ENCODE data around the gene CFTR.
A peak's percentile ranks its signal among the peaks of the same experiment; 100 is the strongest.

CFTR gene

DNA sequence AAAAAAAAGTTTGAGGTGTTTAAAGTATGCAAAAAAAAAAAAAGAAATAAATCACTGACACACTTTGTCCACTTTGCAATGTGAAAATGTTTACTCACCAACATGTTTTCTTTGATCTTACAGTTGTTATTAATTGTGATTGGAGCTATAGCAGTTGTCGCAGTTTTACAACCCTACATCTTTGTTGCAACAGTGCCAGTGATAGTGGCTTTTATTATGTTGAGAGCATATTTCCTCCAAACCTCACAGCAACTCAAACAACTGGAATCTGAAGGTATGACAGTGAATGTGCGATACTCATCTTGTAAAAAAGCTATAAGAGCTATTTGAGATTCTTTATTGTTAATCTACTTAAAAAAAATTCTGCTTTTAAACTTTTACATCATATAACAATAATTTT is 130.6 kb downstream of the CFTR start:
- DNase-seq (ENCODE audit: low read depth), result no peak
- no peak overlapping the region for H3K4me3 ChIP-seq (ENCODE audit: low read depth, low read length)
- TF ChIP-seq, protein P1, sequence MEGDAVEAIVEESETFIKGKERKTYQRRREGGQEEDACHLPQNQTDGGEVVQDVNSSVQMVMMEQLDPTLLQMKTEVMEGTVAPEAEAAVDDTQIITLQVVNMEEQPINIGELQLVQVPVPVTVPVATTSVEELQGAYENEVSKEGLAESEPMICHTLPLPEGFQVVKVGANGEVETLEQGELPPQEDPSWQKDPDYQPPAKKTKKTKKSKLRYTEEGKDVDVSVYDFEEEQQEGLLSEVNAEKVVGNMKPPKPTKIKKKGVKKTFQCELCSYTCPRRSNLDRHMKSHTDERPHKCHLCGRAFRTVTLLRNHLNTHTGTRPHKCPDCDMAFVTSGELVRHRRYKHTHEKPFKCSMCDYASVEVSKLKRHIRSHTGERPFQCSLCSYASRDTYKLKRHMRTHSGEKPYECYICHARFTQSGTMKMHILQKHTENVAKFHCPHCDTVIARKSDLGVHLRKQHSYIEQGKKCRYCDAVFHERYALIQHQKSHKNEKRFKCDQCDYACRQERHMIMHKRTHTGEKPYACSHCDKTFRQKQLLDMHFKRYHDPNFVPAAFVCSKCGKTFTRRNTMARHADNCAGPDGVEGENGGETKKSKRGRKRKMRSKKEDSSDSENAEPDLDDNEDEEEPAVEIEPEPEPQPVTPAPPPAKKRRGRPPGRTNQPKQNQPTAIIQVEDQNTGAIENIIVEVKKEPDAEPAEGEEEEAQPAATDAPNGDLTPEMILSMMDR (IDR thresholded peaks at IDR 0.05; ENCODE audit: control insufficient read depth, extremely low read depth, insufficient read depth), result no peak

DNA sequence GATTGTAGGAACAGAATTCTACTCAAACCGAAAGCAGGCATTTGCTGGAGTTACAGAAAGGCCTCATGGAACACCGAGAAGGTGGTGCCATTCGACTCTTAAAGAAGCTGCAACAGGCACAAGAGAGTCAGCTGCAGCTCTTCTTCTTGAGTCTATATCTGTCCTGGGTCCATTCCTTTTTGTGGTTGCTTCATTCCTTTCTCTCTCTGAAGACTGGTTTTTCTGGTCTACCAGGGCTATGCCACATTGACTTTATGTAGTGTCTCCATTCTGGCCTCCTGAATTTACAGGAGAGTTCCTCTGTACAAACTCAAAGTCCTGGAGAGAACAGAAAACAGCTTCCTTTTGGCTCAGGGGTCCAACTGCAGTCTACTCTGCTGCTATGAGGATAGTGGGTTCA is 132.8 kb downstream of the CFTR start:
- no peak for DNase-seq (ENCODE audit: low read depth)
- no peak overlapping the region for H3K4me3 ChIP-seq (ENCODE audit: low read depth, low read length)
- TF ChIP-seq, protein P1 (IDR thresholded peaks at IDR 0.05; ENCODE audit: control insufficient read depth, extremely low read depth, insufficient read depth), result no peak

DNA sequence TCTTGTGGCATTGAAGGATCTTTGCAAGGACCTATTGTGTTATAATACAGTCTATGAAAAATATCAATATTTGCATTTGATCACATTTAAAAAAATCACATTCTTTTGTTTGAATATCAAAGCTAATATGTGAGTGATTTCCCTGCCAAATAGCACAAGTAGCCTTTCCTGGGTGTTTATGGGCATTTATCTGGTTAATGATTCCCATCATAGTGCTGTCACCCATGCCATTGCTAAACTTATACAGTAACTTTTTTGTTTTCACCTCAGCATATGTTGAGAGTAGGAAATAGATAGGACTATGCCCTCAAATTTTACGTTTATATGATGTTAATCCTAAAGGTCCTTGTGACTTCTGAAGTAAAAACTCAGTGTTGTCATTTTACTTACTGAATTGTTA is 136.9 kb downstream of the CFTR start:
- TF ChIP-seq, protein P1 (IDR thresholded peaks at IDR 0.05; ENCODE audit: control insufficient read depth, extremely low read depth, insufficient read depth), result no peak
- no peak overlapping the region for H3K4me3 ChIP-seq (ENCODE audit: low read depth, low read length)
- DNase-seq (ENCODE audit: low read depth), result no peak

DNA sequence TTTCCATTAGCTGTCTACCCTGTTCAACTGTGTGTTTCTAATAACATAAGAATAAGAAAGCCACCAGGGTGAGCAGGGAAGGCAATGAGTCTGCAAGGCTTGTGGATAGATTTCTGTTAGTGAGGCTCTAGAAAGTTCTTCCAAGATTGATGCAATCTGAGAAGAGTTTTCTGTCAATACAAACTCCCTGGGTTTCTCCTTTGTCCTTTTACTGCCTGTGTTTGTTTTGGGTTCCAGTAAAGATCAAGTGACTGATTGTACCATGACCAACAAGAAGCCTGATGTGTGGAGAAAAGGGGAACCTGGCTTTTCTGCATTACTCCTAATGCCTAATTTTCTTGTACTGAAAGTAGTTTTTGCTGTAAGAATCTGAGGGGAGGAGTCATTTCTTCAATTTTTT is 139.9 kb downstream of the CFTR start:
- TF ChIP-seq, protein P1 (IDR thresholded peaks at IDR 0.05; ENCODE audit: control insufficient read depth, extremely low read depth, insufficient read depth), result no peak
- peak; percentile 56 for DNase-seq (ENCODE audit: low read depth)
- H3K4me3 ChIP-seq (ENCODE audit: low read depth, low read length), result no peak overlapping the region

DNA sequence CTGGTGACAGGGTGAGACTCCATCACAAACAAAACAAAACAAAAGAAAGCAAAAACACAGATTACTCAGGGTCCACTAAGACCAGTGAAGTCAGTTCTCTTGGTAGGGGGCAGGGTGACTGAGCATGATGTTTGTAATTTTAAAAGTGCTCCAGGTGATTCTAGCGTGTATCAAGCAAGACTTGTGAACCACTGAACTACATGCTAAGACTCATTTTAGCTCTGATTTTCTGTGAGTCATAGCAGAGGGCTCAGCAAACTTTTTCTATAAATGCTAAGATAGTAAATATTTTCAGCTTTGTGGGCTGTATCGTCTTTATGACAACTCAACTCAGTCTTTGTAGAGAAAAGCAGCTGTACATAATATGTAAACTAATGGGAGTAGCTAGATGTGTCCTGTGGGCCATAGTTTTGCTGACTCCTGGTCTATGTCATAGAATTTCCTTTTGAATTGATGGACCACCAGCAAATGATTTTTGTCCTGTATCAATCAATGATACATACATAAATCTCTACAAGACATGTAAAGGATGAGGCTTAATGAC is 141.3 kb downstream of the CFTR start:
- no peak overlapping the region for H3K4me3 ChIP-seq (ENCODE audit: low read depth, low read length)
- DNase-seq (ENCODE audit: low read depth), result no peak
- TF ChIP-seq, protein P1 (IDR thresholded peaks at IDR 0.05; ENCODE audit: control insufficient read depth, extremely low read depth, insufficient read depth), result no peak

DNA sequence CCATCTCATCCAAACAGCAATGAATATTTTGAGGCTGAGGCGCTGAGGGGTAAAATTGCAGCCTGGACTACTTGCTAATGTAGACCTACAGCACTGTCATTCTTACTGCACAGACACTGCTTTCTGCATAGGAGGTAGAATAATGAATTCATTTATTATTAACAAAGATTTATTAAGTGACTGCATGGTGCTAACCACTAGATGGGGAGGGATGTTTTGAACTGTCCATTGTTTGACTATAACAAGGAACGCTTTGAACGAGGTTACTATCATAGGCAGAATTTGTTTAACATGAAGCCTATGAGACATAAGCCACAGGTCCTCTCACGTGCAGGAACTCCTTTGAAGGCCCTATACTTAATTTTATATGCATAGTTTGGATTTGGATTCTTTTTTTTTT is 143.8 kb downstream of the CFTR start:
- TF ChIP-seq, protein P1 (IDR thresholded peaks at IDR 0.05; ENCODE audit: control insufficient read depth, extremely low read depth, insufficient read depth), result no peak
- no peak overlapping the region for H3K4me3 ChIP-seq (ENCODE audit: low read depth, low read length)

DNA sequence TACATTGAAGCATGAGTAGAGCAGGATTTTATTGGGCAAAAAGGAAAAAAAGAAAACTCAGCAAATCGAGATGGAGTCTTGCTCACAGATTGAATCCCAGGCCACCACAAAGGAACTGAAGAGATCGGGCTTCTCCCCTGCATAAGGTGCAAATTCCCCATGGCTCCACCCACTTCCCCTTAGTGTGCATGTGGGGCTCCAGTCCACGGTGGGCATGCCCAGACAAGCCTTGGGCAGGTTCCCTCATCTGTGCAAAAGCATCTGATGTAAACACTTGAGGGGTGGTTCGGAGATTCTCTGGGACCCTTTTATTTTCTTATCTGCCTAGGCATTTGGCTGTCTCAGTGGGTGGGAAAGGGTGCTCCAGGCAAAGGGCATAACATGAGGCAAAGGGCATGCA is 150.7 kb downstream of the CFTR start:
- no peak for DNase-seq (ENCODE audit: low read depth)
- TF ChIP-seq, protein P1 (IDR thresholded peaks at IDR 0.05; ENCODE audit: control insufficient read depth, extremely low read depth, insufficient read depth), result no peak
- H3K4me3 ChIP-seq (ENCODE audit: low read depth, low read length), result no peak overlapping the region

More for the DNA sequence above, 143.8 kb downstream of the CFTR start:
- DNase-seq (ENCODE audit: low read depth), result no peak
